H1 (cell line): ENCODE data around the gene CAMTA1. TPM values are rescaled to one million over a fixed set of nuclear protein-coding genes. Genes with fewer than 3 reads are reported as not detected.

Experiments
- BCL11A ChIP-seq, 2 experiments: IDR thresholded peaks; one replicate each; pipeline ENCODE4 v1.6.1; 2011; ENCODE audit warnings: low read depth in 2 of 2, low read length in 2 of 2, mild to moderate bottlenecking in 2 of 2
- CREB1 ChIP-seq: IDR thresholded peaks from 2 replicates; pipeline ENCODE4 v1.6.1; 2012; ENCODE audit warnings: inconsistent platforms
- EZH2 ChIP-seq: fragments of 200-600 bp; sonication (generic); IDR thresholded peaks from 2 replicates; pipeline ENCODE4 v1.7.1; 2012; ENCODE audit warnings: low read depth, mild to moderate bottlenecking, moderate library complexity, low read length, inconsistent platforms; ENCODE audit not compliant: severe bottlenecking
- RNF2 ChIP-seq: fragments of 200-900, 300-1000 bp; sonication (generic); IDR thresholded peaks from 2 replicates; pipeline ENCODE4 v1.7.1; 2016; ENCODE audit warnings: borderline replicate concordance, low read depth, mild to moderate bottlenecking, antibody characterized with exemption, low read length; ENCODE audit not compliant: poor library complexity, severe bottlenecking; ENCODE audit errors: missing control alignments
- TEAD4 ChIP-seq: IDR thresholded peaks from 2 replicates; pipeline ENCODE4 v1.6.1; 2012; ENCODE audit warnings: low read depth, low read length, inconsistent platforms, mixed read lengths
- polyA plus RNA-seq, 7 experiments: library from polyadenylated mRNA; depleted of rRNA in 3 of 7; stranded (reverse) in 5 of 7; unstranded in 2 of 7; fragments of >200 nt in 5 of 7; fragments of 200-250 nt in 2 of 7; gene quantifications; 1 replicate in 5 of 7; 2 replicates in 1 of 7; 4 replicates in 1 of 7; pipeline versions ENCODE4 v1.2.1 to v1.2.3, GENCODE V29; 2011 to 2013; ENCODE audit warnings: missing spikeins in 2 of 7, mixed read lengths in 2 of 7
- total RNA-seq: library from RNA; stranded (reverse); fragmentation: NEBNext Ultra II Directional; extraction: Animal tissue kit (Norgen Biotek cat#: 25700); gene quantifications from 2 replicates; pipeline ENCODE4 v1.2.1, GENCODE V29; 2021
- TF ChIP-seq, protein P1 (sequence below): IDR thresholded peaks from 2 replicates; pipeline ENCODE4 v1.6.1; 2011; ENCODE audit warnings: low read length, improper control_type of control experiment

The CAMTA1 gene
- total and polyA plus RNA-seq, 2 of the 8 experiments (the other 6 are each of a cell fraction or from before 2014, with no cell fraction given): 65.0 to 119 TPM

DNA sequence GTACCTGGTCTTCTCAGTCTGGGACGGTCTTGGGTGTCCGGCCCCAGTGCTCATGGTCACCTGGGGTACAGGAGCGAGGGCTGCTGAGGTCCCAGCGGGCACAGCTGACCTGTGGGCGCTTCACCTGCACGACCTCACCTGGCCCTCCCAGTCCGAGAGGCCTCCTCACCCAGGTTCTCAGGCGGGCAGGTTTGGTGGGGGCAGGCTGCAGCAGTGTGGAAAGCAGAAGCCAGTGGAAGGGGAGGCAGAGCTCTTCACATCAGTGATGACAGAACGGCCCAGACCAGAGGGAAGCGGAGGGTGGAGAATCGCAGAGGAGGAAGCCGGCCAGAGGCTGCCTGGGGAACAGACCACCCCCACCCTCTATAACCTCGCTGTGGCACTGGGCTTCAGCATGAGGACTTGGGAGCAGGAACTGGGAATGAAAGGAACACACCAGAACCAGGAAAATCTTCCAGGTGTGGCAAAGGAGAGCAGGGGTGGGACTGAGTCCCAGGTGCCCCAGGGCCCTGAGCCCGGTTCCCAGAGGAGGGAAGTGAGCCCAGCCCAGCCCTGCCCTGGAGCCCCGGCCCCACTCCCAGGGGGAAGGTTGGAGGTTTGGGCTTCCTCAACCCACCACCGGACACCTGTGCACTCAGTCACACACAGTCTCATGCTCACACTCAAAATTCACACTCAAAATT is 720.7 kb downstream of the CAMTA1 start (continued):
- TF ChIP-seq, protein P1, sequence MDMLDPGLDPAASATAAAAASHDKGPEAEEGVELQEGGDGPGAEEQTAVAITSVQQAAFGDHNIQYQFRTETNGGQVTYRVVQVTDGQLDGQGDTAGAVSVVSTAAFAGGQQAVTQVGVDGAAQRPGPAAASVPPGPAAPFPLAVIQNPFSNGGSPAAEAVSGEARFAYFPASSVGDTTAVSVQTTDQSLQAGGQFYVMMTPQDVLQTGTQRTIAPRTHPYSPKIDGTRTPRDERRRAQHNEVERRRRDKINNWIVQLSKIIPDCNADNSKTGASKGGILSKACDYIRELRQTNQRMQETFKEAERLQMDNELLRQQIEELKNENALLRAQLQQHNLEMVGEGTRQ: no peak
- TF ChIP-seq BCL11A (IDR thresholded peaks at IDR 0.05; ENCODE audit: low read depth in 2 of 2, low read length in 2 of 2) (no peak), EZH2 (no peak), TEAD4 (no peak), CREB1 (no peak), RNF2 (no peak)
